K562 (cell line): ENCODE data around the gene CLIC1.

Experiments used
- CCAR2 ChIP-seq: fragments of 200-400 bp; formaldehyde crosslinking; IDR thresholded peaks from 2 replicates; pipeline ENCODE4 v1.6.1; 2017; ENCODE audit warnings: mild to moderate bottlenecking, low read depth, low read length
- CEBPB ChIP-seq: fragments of 450-650 bp; IDR thresholded peaks from 2 replicates; pipeline ENCODE4 v1.6.1; 2016; ENCODE audit warnings: missing genetic modification characterization, missing compliant biosample characterization
- ETS1 ChIP-seq: conservative IDR thresholded peaks from 2 replicates; pipeline ENCODE4 v1.6.1; 2011; ENCODE audit warnings: low read depth, mild to moderate bottlenecking, low read length; ENCODE audit not compliant: control insufficient read depth
- FOXP1 ChIP-seq: sonication (generic); formaldehyde crosslinking; IDR thresholded peaks from 2 replicates; pipeline ENCODE4 v1.8.0; 2022; ENCODE audit warnings: mild to moderate bottlenecking, missing genetic modification reagents
- MXD1 ChIP-seq: fragments of 250-450 bp; sonication (Bioruptor Pico); IDR thresholded peaks from 2 replicates; pipeline ENCODE4 v1.8.0; 2021; ENCODE audit warnings: borderline replicate concordance, mild to moderate bottlenecking, moderate library complexity; ENCODE audit not compliant: poor library complexity, severe bottlenecking
- POLR3A ChIP-seq: IDR thresholded peaks from 2 replicates; pipeline ENCODE4 v1.6.1; 2011; ENCODE audit warnings: borderline replicate concordance, mild to moderate bottlenecking, moderate library complexity; ENCODE audit not compliant: insufficient read length, insufficient read depth; ENCODE audit errors: extremely low read depth
- ZNF668 ChIP-seq: fragments of 250-450 bp; sonication (Bioruptor Pico); IDR thresholded peaks from 2 replicates; pipeline ENCODE4 v1.8.0; 2022; ENCODE audit warnings: mild to moderate bottlenecking, inconsistent platforms

- TF ChIP-seq FOXP1 (CRISPR knock-in tag) (no peak), ZNF668 (CRISPR knock-in tag) (no peak), CCAR2 (no peak), CEBPB (tag) (no peak), MXD1 (CRISPR knock-in tag) (no peak), ETS1 (no peak), POLR3A (no peak)
Observed at GRCh38 chr6:31762878-31763618, 26.7 kb upstream of the CLIC1 start.
